Measurements from ENCODE around the gene ANKIB1. TPM values are rescaled to one million over a fixed set of nuclear protein-coding genes. Genes with fewer than 3 reads are reported as not detected.

Gene ANKIB1
- total RNA-seq, 2 donors from 2014 or later = 25.0 to 32.7 TPM

DNA sequence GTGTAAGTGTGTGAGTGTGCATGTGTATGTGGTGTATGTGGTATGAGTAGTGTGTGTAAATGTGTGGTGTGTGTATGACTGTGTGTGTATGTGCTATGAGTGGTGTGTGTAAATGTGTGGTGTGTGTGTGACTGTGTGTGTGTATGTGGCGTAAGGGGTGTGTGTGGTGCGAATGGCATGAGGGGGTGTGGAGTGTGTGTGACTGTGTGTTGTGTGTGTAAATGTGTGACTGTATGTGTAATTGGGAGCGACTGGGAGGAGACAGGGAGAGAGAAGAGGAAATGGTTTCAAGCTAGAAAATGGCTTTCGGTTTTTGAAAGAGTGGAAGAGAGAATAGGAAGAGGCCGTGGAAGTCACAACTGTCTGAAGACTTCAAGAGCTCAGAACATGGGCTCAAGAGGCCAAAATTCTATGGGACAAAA, 177.9 kb downstream of the ANKIB1 start:
- Histone ChIP-seq H3K4me3 (no peak overlapping the region), H3K27me3 (no peaks in the 10 kb centered on the region), H3K36me3 (no peaks in the 10 kb centered on the region), H3K9me3 (no peaks in the 10 kb centered on the region), H3K4me1 (peaks cover 0 to 4% of the 10 kb centered on the region in 2 donors), H3K27ac (no peak overlapping the region)
- TF ChIP-seq, protein P1, sequence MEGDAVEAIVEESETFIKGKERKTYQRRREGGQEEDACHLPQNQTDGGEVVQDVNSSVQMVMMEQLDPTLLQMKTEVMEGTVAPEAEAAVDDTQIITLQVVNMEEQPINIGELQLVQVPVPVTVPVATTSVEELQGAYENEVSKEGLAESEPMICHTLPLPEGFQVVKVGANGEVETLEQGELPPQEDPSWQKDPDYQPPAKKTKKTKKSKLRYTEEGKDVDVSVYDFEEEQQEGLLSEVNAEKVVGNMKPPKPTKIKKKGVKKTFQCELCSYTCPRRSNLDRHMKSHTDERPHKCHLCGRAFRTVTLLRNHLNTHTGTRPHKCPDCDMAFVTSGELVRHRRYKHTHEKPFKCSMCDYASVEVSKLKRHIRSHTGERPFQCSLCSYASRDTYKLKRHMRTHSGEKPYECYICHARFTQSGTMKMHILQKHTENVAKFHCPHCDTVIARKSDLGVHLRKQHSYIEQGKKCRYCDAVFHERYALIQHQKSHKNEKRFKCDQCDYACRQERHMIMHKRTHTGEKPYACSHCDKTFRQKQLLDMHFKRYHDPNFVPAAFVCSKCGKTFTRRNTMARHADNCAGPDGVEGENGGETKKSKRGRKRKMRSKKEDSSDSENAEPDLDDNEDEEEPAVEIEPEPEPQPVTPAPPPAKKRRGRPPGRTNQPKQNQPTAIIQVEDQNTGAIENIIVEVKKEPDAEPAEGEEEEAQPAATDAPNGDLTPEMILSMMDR (IDR thresholded peaks at IDR 0.05) = no peak
- no peak for DNase-seq (ENCODE audit: low spot score)

DNA sequence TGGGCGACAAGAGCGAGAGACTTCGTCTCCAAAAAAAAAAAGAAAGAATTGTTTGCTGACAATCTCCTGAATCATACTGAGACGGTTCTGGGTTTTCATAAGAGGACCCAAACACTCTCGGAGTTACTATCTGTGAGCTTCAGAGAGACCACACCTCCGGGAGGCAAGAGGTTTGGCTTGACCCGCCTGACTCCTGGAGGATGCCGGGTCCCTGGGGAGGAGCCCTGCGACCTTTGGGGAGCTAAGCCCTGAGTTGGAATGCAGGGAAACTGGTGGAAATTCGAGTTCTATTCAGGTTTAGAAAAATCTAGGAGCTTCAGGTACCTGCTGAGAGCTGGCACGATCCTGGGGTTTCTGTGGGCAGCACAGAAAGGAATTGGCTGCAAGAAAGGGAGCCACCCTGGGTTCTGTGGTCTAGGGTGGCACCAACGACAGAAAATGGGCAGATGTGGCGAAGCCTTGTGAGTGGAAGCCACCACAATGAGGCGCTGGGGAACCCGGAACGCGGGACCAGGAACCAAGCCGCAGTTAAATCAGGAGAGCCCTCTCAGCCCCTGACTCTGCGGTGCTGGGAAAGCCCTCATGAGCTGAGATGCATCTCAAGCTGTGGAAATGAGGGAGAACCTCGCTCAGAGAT, 179.7 kb downstream of the ANKIB1 start:
- H3K27ac ChIP-seq = no peak overlapping the region
- H3K27me3 ChIP-seq = no peaks in the 10 kb centered on the region
- TF ChIP-seq, protein P1 (IDR thresholded peaks at IDR 0.05) = no peak
- no peak overlapping the region for H3K4me3 ChIP-seq
- H3K4me1 ChIP-seq = peaks cover 0 to 4% of the 10 kb centered on the region in 2 donors
- no peaks in the 10 kb centered on the region for H3K36me3 ChIP-seq
- no peak for DNase-seq (ENCODE audit: low spot score)
- H3K9me3 ChIP-seq = no peaks in the 10 kb centered on the region

DNA sequence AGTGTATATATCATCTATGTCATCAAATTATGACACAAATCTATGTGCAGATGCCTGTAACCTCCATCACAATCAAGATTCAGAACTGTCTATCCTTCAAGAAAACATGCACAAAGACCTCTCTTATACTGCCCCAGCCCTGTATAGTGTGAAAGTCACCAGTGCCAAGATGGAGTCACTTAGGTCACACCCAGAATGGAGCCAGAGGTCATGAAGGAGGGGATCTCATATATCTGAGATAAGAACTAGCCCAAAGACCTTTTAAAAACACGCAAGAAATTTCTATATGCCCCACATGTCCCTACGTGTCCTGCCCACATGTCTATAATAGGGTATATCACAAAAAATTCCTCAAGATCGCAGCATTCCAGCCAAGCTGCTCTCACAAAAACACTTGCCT, 181.4 kb downstream of the ANKIB1 start:
- peaks cover 0 to 4% of the 10 kb centered on the region in 2 donors for H3K4me1 ChIP-seq
- H3K4me3 ChIP-seq = no peak overlapping the region
- no peaks in the 10 kb centered on the region for H3K27me3 ChIP-seq
- H3K9me3 ChIP-seq = no peaks in the 10 kb centered on the region
- H3K36me3 ChIP-seq = no peaks in the 10 kb centered on the region
- no peak for DNase-seq (ENCODE audit: low spot score)
- TF ChIP-seq, protein P1 (IDR thresholded peaks at IDR 0.05) = no peak
- H3K27ac ChIP-seq = no peak overlapping the region

DNA sequence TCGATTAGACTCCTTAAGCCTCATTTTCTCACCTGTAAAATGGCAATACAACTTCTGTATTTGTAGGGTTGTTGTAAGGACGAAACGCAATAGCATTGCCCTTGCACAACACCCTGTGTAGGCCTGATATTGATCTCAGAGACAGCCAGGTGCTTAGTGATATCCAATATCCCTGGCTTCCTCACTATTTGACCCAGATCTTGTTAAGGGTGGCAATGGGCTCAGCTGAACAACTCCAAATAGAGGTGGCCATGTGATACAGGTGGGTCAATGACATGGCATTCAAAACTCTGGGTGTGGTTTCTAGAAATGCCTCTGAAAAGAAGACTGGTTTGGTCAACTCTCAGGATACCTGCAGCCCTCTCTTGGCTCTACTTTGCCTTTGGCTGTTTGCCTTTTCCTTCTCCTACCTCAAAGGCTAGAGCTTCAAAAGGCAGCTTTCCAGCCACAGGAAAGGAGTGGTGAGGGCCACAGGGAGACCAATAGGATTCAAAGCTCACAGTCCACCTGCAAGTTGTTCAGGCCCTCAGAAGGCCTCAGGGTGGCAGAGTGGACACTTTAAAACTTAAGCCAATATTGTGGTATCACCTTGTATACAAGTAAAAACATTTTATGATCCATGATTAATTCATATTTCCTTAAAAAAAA, 186.6 kb downstream of the ANKIB1 start:
- no peak overlapping the region for H3K4me3 ChIP-seq
- H3K9me3 ChIP-seq = no peaks in the 10 kb centered on the region
- TF ChIP-seq, protein P1 (IDR thresholded peaks at IDR 0.05) = no peak
- no peaks in the 10 kb centered on the region for H3K4me1 ChIP-seq
- no peak overlapping the region for H3K27ac ChIP-seq
- DNase-seq (ENCODE audit: low spot score) = no peak
- no peaks in the 10 kb centered on the region for H3K27me3 ChIP-seq
- no peaks in the 10 kb centered on the region for H3K36me3 ChIP-seq

DNA sequence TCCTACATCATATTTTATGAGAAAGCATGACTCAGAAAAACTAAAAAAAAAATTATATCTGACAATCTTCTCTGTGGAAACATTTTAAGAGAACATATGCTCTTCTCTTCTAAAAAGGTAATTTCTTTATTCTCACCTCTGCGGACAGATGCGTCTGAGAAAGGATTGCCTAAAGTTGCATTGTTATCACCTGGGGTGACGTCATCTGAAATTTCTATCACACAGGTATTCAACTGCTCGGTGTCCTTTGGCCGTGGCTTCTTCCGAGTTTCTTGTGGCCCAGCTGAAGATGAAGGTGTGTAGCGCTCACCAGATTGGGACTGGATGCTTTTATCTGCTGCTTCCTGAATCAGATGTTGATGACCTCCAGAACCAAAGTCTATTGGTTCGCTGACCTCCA, 187.2 kb downstream of the ANKIB1 start:
- Histone ChIP-seq H3K4me3 (no peak overlapping the region), H3K27me3 (no peaks in the 10 kb centered on the region), H3K27ac (no peak overlapping the region), H3K36me3 (no peaks in the 10 kb centered on the region), H3K9me3 (no peaks in the 10 kb centered on the region), H3K4me1 (no peaks in the 10 kb centered on the region)
- DNase-seq (ENCODE audit: low spot score) = no peak
- TF ChIP-seq, protein P1 (IDR thresholded peaks at IDR 0.05) = no peak

Measured in right atrium auricular region (tissue), 2 donors.